NT2/D1 (cell line): ENCODE measurements around the gene CCDC134.

Experiments used
- DNase-seq: peaks from one replicate; pipeline ENCODE4 v3.0.0-alpha.2; 2011; ENCODE audit warnings: low read depth, low spot score
- H3K27me3 ChIP-seq: 2 replicates; pipeline ENCODE4 v1.6.0; 2011; ENCODE audit warnings: mild to moderate bottlenecking; ENCODE audit not compliant: insufficient read length, insufficient read depth
- H3K36me3 ChIP-seq: 2 replicates; pipeline ENCODE4 v1.6.1; 2011; ENCODE audit warnings: mild to moderate bottlenecking, low read length, mixed read lengths; ENCODE audit not compliant: insufficient read depth, insufficient read length
- H3K4me1 ChIP-seq: 2 replicates; pipeline ENCODE4 v1.5.1; 2011; ENCODE audit not compliant: insufficient read depth, insufficient read length
- H3K4me3 ChIP-seq: 2 replicates; pipeline ENCODE4 v1.5.1; 2011; ENCODE audit warnings: low read depth; ENCODE audit not compliant: insufficient read length
- H3K9ac ChIP-seq: 2 replicates; pipeline ENCODE4 v1.6.0; 2011; ENCODE audit warnings: low read depth; ENCODE audit not compliant: insufficient read length
- H3K9me3 ChIP-seq: 2 replicates; pipeline ENCODE4 v1.5.1; 2011; ENCODE audit warnings: mild to moderate bottlenecking, low read length; ENCODE audit not compliant: insufficient read depth
- SUZ12 ChIP-seq: IDR thresholded peaks from 2 replicates; pipeline ENCODE4 v1.6.1; 2011; ENCODE audit not compliant: insufficient read length, insufficient read depth; ENCODE audit errors: extremely low read depth
- YY1 ChIP-seq: IDR thresholded peaks from 2 replicates; pipeline ENCODE4 v1.6.1; 2011; ENCODE audit not compliant: insufficient read length, insufficient read depth
- ZNF274 ChIP-seq: IDR thresholded peaks from 2 replicates; pipeline ENCODE4 v1.6.1; 2011; ENCODE audit warnings: mild to moderate bottlenecking, low read depth, low read length

Gene CCDC134

GRCh38 chr22:41776381-41776780 lies 24.1 kb upstream of the CCDC134 start:
- no peaks in the 10 kb centered on the region for H3K4me1 ChIP-seq
- H3K36me3 ChIP-seq, result no peaks in the 10 kb centered on the region
- H3K4me3 ChIP-seq, result no peak overlapping the region
- no peak for DNase-seq
- no peaks in the 10 kb centered on the region for H3K27me3 ChIP-seq
- H3K9ac ChIP-seq, result no peak overlapping the region
- TF ChIP-seq SUZ12, result no peak
- H3K9me3 ChIP-seq, result no peaks in the 10 kb centered on the region

- no peak for TF ChIP-seq YY1
- Histone ChIP-seq H3K36me3 (no peaks in the 10 kb centered on the region), H3K9ac (no peak overlapping the region), H3K4me3 (no peak overlapping the region), H3K27me3 (no peaks in the 10 kb centered on the region), H3K4me1 (no peaks in the 10 kb centered on the region), H3K9me3 (no peaks in the 10 kb centered on the region)
- DNase-seq, result no peak
Observed at GRCh38 chr22:41777749-41778425, 22.6 kb upstream of the CCDC134 start.

- no peaks in the 10 kb centered on the region for H3K4me1 ChIP-seq
Observed at GRCh38 chr22:41779929-41780505, 20.5 kb upstream of the CCDC134 start.

GRCh38 chr22:41780746-41781505 lies 19.6 kb upstream of the CCDC134 start:
- Histone ChIP-seq H3K9ac (no peak overlapping the region), H3K4me3 (no peak overlapping the region), H3K4me1 (no peaks in the 10 kb centered on the region), H3K9me3 (no peaks in the 10 kb centered on the region), H3K36me3 (no peaks in the 10 kb centered on the region), H3K27me3 (no peaks in the 10 kb centered on the region)
- TF ChIP-seq SUZ12 (no peak), ZNF274 (no peak), YY1 (no peak)
- no peak for DNase-seq

More at GRCh38 chr22:41779929-41780505, 20.5 kb upstream of the CCDC134 start:
- no peaks in the 10 kb centered on the region for H3K36me3 ChIP-seq
- no peaks in the 10 kb centered on the region for H3K9me3 ChIP-seq
- no peak for DNase-seq
- H3K4me3 ChIP-seq, result no peak overlapping the region
- no peak overlapping the region for H3K9ac ChIP-seq
- no peaks in the 10 kb centered on the region for H3K27me3 ChIP-seq
- TF ChIP-seq YY1 (no peak), SUZ12 (no peak), ZNF274 (no peak)

- Histone ChIP-seq H3K36me3 (no peaks in the 10 kb centered on the region), H3K9me3 (no peaks in the 10 kb centered on the region), H3K4me1 (no peaks in the 10 kb centered on the region), H3K27me3 (no peaks in the 10 kb centered on the region), H3K4me3 (no peak overlapping the region), H3K9ac (no peak overlapping the region)
- DNase-seq, result no peak
- no peak for TF ChIP-seq YY1
- TF ChIP-seq SUZ12, result no peak
- no peak for TF ChIP-seq ZNF274
Observed at GRCh38 chr22:41781507-41781906, 19.0 kb upstream of the CCDC134 start.

GRCh38 chr22:41782316-41782715 lies 18.2 kb upstream of the CCDC134 start:
- no peak for DNase-seq
- Histone ChIP-seq H3K9me3 (no peaks in the 10 kb centered on the region), H3K4me3 (no peak overlapping the region), H3K4me1 (no peaks in the 10 kb centered on the region), H3K9ac (no peak overlapping the region), H3K36me3 (no peaks in the 10 kb centered on the region), H3K27me3 (no peaks in the 10 kb centered on the region)
- TF ChIP-seq SUZ12 (no peak), ZNF274 (no peak), YY1 (no peak)

GRCh38 chr22:41782751-41783150 lies 17.7 kb upstream of the CCDC134 start:
- Histone ChIP-seq H3K9ac (no peak overlapping the region), H3K36me3 (no peaks in the 10 kb centered on the region), H3K4me1 (no peaks in the 10 kb centered on the region), H3K4me3 (no peak overlapping the region), H3K27me3 (no peaks in the 10 kb centered on the region), H3K9me3 (no peaks in the 10 kb centered on the region)
- DNase-seq, result no peak
- TF ChIP-seq ZNF274 (no peak), YY1 (no peak), SUZ12 (no peak)

GRCh38 chr22:41787331-41787730 lies 13.1 kb upstream of the CCDC134 start:
- Histone ChIP-seq H3K4me3 (no peak overlapping the region), H3K36me3 (no peaks in the 10 kb centered on the region), H3K9ac (no peak overlapping the region), H3K4me1 (no peaks in the 10 kb centered on the region), H3K9me3 (no peaks in the 10 kb centered on the region), H3K27me3 (no peaks in the 10 kb centered on the region)
- DNase-seq, result no peak
- TF ChIP-seq SUZ12 (no peak), YY1 (no peak), ZNF274 (no peak)
